ENCODE data around the gene TMEM256.

DNA sequence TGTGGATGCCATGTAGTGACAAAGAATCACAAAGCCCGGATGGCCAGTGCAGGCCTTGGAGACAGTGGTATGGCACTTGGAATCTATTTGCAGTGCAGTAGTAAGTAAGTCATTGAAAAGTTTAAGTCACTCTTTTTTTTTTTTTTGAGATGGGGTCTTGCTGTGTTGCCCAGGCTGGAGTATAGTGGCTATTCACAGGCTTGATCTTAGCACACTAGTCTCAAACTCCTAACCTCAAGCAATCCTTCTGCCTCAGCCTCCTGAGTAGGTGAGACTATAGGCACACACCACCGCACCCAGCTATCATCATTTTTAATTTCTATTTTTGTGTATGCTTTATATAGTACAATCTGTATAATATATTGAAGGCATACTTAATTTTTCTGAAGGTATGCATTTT is 5.3 kb downstream of the TMEM256 start:
- TF ChIP-seq, protein P1, sequence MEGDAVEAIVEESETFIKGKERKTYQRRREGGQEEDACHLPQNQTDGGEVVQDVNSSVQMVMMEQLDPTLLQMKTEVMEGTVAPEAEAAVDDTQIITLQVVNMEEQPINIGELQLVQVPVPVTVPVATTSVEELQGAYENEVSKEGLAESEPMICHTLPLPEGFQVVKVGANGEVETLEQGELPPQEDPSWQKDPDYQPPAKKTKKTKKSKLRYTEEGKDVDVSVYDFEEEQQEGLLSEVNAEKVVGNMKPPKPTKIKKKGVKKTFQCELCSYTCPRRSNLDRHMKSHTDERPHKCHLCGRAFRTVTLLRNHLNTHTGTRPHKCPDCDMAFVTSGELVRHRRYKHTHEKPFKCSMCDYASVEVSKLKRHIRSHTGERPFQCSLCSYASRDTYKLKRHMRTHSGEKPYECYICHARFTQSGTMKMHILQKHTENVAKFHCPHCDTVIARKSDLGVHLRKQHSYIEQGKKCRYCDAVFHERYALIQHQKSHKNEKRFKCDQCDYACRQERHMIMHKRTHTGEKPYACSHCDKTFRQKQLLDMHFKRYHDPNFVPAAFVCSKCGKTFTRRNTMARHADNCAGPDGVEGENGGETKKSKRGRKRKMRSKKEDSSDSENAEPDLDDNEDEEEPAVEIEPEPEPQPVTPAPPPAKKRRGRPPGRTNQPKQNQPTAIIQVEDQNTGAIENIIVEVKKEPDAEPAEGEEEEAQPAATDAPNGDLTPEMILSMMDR (IDR thresholded peaks at IDR 0.05): no peak
- TF ChIP-seq POLR2A (IDR thresholded peaks at IDR 0.05) (no peak), POLR2AphosphoS5 (IDR thresholded peaks at IDR 0.05) (no peak), EP300 (IDR thresholded peaks at IDR 0.05; ENCODE audit: low read depth) (no peak)

Measured in transverse colon (tissue), 4 donors.